Fibroblast of villous mesenchyme (primary cell): ENCODE data around the gene GPAT3. TPM values are rescaled to one million over a fixed set of nuclear protein-coding genes. Genes with fewer than 3 reads are reported as not detected.

Source experiments
- DNase-seq: peaks from one replicate; pipeline ENCODE4 v3.0.0-alpha.2; 2010; ENCODE audit warnings: low read depth
- H3K4me3 ChIP-seq: 2 replicates; pipeline ENCODE4 v1.5.1; 2011; ENCODE audit warnings: low read depth, mild to moderate bottlenecking, low read length
- CTCF ChIP-seq: IDR thresholded peaks from 2 replicates; pipeline ENCODE4 v1.5.1; 2012; ENCODE audit warnings: low read depth, mild to moderate bottlenecking, low read length; ENCODE audit not compliant: insufficient read depth
- total RNA-seq: library from RNA; depleted of rRNA; stranded (reverse); fragments of >200 nt; gene quantifications from 2 replicates; pipeline ENCODE4 v1.2.3, GENCODE V29; 2012

The GPAT3 gene
- total RNA-seq, 1 donor = 15.1 TPM

- TF ChIP-seq CTCF = no peak
- peak; percentile 77 for DNase-seq
- H3K4me3 ChIP-seq = no peak overlapping the region
Measured at GRCh38 chr4:83552924-83553323, 17.0 kb downstream of the GPAT3 start.

GRCh38 chr4:83556006-83556707 is 20.2 kb downstream of the GPAT3 start:
- H3K4me3 ChIP-seq = no peak overlapping the region
- DNase-seq = peak; percentile 22
- no peak for TF ChIP-seq CTCF

- H3K4me3 ChIP-seq = no peak overlapping the region
- DNase-seq = no peak
- no peak for TF ChIP-seq CTCF
Measured at GRCh38 chr4:83556816-83557215, 20.9 kb downstream of the GPAT3 start.

- no peak for DNase-seq
- TF ChIP-seq CTCF = no peak
- no peak overlapping the region for H3K4me3 ChIP-seq
Measured at GRCh38 chr4:83558059-83558653, 22.2 kb downstream of the GPAT3 start.

GRCh38 chr4:83558680-83559079 is 22.8 kb downstream of the GPAT3 start:
- no peak overlapping the region for H3K4me3 ChIP-seq
- DNase-seq = peak; percentile 35
- TF ChIP-seq CTCF = no peak

- no peak for DNase-seq
- no peak for TF ChIP-seq CTCF
- H3K4me3 ChIP-seq = no peak overlapping the region
Measured at GRCh38 chr4:83560523-83560922, 24.6 kb downstream of the GPAT3 start.

- no peak for TF ChIP-seq CTCF
- peak; percentile 75 for DNase-seq
- H3K4me3 ChIP-seq = no peak overlapping the region
Measured at GRCh38 chr4:83561381-83561780, 25.5 kb downstream of the GPAT3 start.
